GM13976 (cell line): ENCODE data around the gene ZNF593.

Experiments used
- DNase-seq: peaks from one replicate; pipeline ENCODE4 v3.0.0; 2012; ENCODE audit warnings: low spot score
- CTCF ChIP-seq: IDR thresholded peaks from 2 replicates; pipeline ENCODE4 v1.5.1; 2012; ENCODE audit warnings: borderline replicate concordance, mild to moderate bottlenecking; ENCODE audit not compliant: insufficient read depth; ENCODE audit errors: extremely low read depth, missing control alignments, control extremely low read depth
- in situ Hi-C: fragments of 300-500 bp; cut with MboI; formaldehyde crosslinking; loops from one replicate; pipeline ENCODE4 v1.12.0; 2022; ENCODE audit warnings: low sequenced_read_pairs, mixed read lengths, inconsistent platforms; ENCODE audit not compliant: unreplicated experiment

Gene ZNF593

GRCh38 chr1:26197813-26198212 is 28.1 kb downstream of the ZNF593 start:
- in situ Hi-C loops, result no loop called here
- no peak for TF ChIP-seq CTCF

DNA sequence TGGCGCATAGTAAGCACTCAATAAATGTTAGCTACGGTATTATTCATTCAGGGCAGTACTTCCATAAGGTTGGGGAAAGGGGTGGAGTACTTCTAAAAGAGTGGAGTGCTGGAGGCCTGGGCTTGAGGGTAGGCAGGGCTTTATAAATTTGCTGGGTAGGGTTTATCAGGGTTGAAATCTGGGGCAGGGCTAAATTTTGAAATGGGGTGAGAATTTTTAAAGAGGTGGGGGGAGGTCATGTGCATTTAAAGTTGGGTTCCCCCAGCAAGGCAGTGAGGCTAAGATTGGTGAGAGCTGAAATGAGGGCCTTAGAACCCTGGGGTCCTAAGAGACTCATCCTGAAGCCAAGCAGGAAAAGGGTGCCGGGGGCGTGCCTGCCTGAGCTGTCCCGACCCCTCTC is 30.7 kb downstream of the ZNF593 start:
- no peak for DNase-seq
- in situ Hi-C loops, result no loop called here
- TF ChIP-seq CTCF, result no peak

More at GRCh38 chr1:26197813-26198212, 28.1 kb downstream of the ZNF593 start:
- DNase-seq, result no peak

- DNase-seq, result no peak
Measured at GRCh38 chr1:26203642-26204318, 34.1 kb downstream of the ZNF593 start.

GRCh38 chr1:26210147-26210870 is 40.6 kb downstream of the ZNF593 start:
- in situ Hi-C loops, result no loop called here
- TF ChIP-seq CTCF, result no peak

More at GRCh38 chr1:26203642-26204318, 34.1 kb downstream of the ZNF593 start:
- in situ Hi-C loops, result no loop called here
- TF ChIP-seq CTCF, result no peak

DNA sequence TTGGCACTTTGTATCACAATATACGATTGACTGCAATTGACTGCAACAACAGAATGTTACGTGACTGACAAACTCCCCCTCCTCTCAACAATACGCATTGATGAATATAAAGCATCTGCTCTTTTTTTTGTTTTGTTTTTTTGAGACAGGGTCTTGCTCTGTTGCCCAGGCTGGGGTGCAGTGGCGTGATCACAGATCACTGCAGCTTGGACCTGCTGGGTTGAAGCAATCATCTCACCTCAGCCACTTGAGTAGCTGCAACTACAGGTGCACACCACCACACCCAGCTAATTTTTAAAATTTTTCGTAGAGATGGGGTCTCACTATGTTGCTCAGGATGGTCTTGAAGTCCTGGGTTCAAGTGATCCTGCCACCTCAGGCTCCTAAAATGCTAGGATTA is 43.0 kb downstream of the ZNF593 start:
- no peak for TF ChIP-seq CTCF
- in situ Hi-C loops, result no loop called here

More at GRCh38 chr1:26210147-26210870, 40.6 kb downstream of the ZNF593 start:
- no peak for DNase-seq

GRCh38 chr1:26213335-26213905 is 43.7 kb downstream of the ZNF593 start:
- DNase-seq, result no peak
- in situ Hi-C loops, result no loop called here
- TF ChIP-seq CTCF, result no peak

More for the DNA sequence above, 43.0 kb downstream of the ZNF593 start:
- DNase-seq, result no peak
